Vagina (tissue), 2 donors: Measurements from ENCODE around the gene RADIL. TPM values are rescaled to one million over a fixed set of nuclear protein-coding genes. Genes with fewer than 3 reads are reported as not detected.

Experiments
- DNase-seq, 2 donors: peaks; one replicate each; pipeline ENCODE4 v3.0.0-alpha.2; 2017; ENCODE audit errors: extremely low spot score in 2 of 2
- H3K27ac ChIP-seq: fragments of 200-600 bp; sonication (generic); one replicate; pipeline ENCODE4 v1.5.1; 2019
- H3K27me3 ChIP-seq: fragments of 200-600 bp; sonication (generic); one replicate; pipeline ENCODE4 v1.5.1; 2019
- H3K36me3 ChIP-seq, 2 donors: fragments of 200-600 bp; sonication (generic); one replicate each; pipeline ENCODE4 v1.5.1; 2017 to 2019
- H3K4me1 ChIP-seq: fragments of 200-600 bp; sonication (generic); one replicate; pipeline ENCODE4 v1.5.1; 2019
- H3K4me3 ChIP-seq, 2 donors: fragments of 200-600 bp; sonication (generic); 1 replicate in 1 of 2; 2 replicates in 1 of 2; pipeline ENCODE4 v1.5.1; 2016 to 2019
- H3K9me3 ChIP-seq: fragments of 200-600 bp; sonication (generic); one replicate; pipeline ENCODE4 v1.5.1; 2019
- POLR2A ChIP-seq, 2 donors: fragments of 450-650 bp; IDR thresholded peaks; one replicate each; pipeline ENCODE4 v1.6.1; 2017; ENCODE audit warnings: antibody characterized with exemption in 2 of 2, mild to moderate bottlenecking in 2 of 2, moderate library complexity in 2 of 2
- POLR2AphosphoS5 ChIP-seq, 2 donors: sonication (generic); formaldehyde crosslinking; IDR thresholded peaks; one replicate each; pipeline ENCODE4 v1.9.0; 2017; ENCODE audit warnings: antibody characterized with exemption in 2 of 2, mild to moderate bottlenecking in 2 of 2, low read depth in 1 of 2; ENCODE audit not compliant: insufficient read depth in 1 of 2
- intact Hi-C: fragments of 100-400 bp; cut with DNase I; formaldehyde crosslinking; loops from one replicate; pipeline ENCODE4 v1.15.1; 2023
- total RNA-seq: library from RNA; depleted of rRNA; stranded (reverse); fragments of >200 nt; gene quantifications from one replicate; pipeline ENCODE4 v1.2.3, GENCODE V29; 2016
- TF ChIP-seq, protein P1 (sequence below), 3 experiments: fragments of 450-650 bp in 2 of 3; fragments of 200-600 bp in 1 of 3; sonication (generic) in 1 of 3; IDR thresholded peaks; one replicate each; pipeline ENCODE4 v1.5.1; 2017 to 2019; ENCODE audit warnings: antibody characterized with exemption in 3 of 3, mild to moderate bottlenecking in 2 of 3, moderate library complexity in 2 of 3

RADIL gene
- total RNA-seq, 1 donor from 2014 or later = 16.5 TPM

DNA sequence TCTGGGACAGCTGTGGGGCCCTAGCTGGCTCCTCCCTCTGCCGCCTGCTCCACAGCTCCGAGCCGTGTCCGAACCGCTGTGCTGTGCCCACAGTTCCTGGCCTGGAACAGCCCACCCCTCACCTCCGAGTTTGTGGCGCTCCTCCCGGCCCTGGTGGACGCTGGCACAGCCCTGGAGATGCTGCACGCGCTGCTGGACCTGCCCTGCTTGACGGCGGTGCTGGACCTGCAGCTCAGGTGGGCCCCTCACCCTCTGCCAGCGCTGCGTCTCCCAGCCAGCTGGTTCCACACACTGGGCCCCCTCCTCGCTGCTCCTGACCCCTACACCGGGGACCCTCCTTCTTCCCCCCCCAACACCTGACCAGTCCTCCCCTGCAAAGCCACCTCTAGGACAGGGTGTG is 96.0 kb downstream of the RADIL start:
- no peaks in the 10 kb centered on the region for H3K27me3 ChIP-seq
- intact Hi-C loops = no loop called here
- no peaks in the 10 kb centered on the region for H3K9me3 ChIP-seq
- H3K36me3 ChIP-seq = peaks cover 0 to 84% of the 10 kb centered on the region in 2 donors
- TF ChIP-seq, protein P1, sequence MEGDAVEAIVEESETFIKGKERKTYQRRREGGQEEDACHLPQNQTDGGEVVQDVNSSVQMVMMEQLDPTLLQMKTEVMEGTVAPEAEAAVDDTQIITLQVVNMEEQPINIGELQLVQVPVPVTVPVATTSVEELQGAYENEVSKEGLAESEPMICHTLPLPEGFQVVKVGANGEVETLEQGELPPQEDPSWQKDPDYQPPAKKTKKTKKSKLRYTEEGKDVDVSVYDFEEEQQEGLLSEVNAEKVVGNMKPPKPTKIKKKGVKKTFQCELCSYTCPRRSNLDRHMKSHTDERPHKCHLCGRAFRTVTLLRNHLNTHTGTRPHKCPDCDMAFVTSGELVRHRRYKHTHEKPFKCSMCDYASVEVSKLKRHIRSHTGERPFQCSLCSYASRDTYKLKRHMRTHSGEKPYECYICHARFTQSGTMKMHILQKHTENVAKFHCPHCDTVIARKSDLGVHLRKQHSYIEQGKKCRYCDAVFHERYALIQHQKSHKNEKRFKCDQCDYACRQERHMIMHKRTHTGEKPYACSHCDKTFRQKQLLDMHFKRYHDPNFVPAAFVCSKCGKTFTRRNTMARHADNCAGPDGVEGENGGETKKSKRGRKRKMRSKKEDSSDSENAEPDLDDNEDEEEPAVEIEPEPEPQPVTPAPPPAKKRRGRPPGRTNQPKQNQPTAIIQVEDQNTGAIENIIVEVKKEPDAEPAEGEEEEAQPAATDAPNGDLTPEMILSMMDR (IDR thresholded peaks at IDR 0.05) = no peak
- TF ChIP-seq POLR2AphosphoS5 (IDR thresholded peaks at IDR 0.05; ENCODE audit: insufficient read depth in 1 of 2, low read depth in 1 of 2) = no peak
- TF ChIP-seq POLR2A (IDR thresholded peaks at IDR 0.05) = no peak
- no peak overlapping the region for H3K4me3 ChIP-seq
- H3K4me1 ChIP-seq = peaks cover 2% of the 10 kb centered on the region
- no peak for DNase-seq
- H3K27ac ChIP-seq = no peak overlapping the region

DNA sequence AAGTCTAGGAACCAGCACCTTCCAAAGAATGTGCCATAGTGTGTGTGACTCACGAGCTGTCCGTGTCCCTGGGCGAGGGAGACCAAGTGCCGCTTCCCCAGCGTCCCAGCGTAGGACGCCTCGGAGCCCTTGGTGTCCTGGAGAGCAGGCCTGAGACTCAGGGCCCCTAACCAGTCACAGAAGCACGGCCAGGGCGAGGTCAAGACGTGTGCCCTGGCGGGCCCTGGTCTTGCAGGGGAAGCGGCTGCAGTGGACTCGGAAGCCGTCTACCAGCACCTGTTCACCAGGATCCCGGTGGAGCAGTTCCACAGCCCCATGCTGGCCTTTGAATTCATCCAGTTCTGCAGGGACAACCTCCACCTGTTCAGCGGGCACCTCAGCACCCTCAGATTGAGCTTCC is 97.5 kb downstream of the RADIL start:
- DNase-seq = no peak
- H3K4me3 ChIP-seq = no peak overlapping the region
- no peaks in the 10 kb centered on the region for H3K27me3 ChIP-seq
- H3K4me1 ChIP-seq = no peaks in the 10 kb centered on the region
- H3K9me3 ChIP-seq = no peaks in the 10 kb centered on the region
- H3K36me3 ChIP-seq = peaks cover 0 to 92% of the 10 kb centered on the region in 2 donors
- H3K27ac ChIP-seq = no peak overlapping the region
- intact Hi-C loops = no loop called here
- TF ChIP-seq, protein P1 (IDR thresholded peaks at IDR 0.05) = no peak
- TF ChIP-seq POLR2AphosphoS5 (IDR thresholded peaks at IDR 0.05; ENCODE audit: insufficient read depth in 1 of 2, low read depth in 1 of 2) = no peak
- TF ChIP-seq POLR2A (IDR thresholded peaks at IDR 0.05) = no peak

DNA sequence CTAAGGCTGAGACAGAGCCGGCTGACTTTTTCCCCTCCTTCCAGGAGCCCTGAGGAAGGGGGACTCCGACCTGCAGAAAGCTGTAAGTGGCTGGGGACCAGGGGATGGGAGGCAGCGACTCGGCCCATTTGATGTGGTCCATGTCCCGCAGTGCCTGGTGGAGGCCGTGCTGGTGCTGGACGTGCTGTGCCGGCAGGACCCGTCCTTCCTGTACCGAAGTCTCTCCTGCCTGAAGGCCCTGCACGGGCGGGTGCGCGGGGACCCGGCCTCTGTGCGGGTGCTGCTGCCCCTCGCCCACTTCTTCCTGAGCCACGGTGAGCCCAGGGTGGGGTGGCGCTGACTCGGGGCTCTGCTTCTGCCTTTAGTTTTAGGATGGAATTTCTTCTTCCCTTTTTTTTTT is 98.1 kb downstream of the RADIL start:
- Histone ChIP-seq H3K4me1 (no peaks in the 10 kb centered on the region), H3K36me3 (peaks cover 0 to 86% of the 10 kb centered on the region in 2 donors)
- intact Hi-C loops = no loop called here

DNA sequence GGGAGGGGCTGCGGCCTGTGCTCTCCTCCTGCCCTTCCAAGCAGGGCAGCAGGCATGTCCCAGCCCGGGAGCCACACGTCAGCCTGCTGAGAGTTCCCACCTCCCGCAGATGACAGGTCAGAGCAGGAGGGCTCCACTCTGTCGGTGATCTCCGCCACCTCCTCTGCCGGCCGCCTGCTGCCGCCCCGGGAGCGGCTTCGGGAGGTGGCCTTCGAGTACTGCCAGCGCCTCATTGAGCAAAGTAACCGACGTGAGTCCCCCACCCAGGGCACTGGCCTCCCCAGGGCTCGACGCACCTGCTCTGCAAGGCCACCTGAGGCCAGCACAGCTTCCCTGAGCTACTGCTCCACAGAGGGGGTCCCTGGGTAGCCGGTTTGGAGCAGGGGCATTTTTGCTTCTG is 98.7 kb downstream of the RADIL start:
- Histone ChIP-seq H3K27me3 (no peaks in the 10 kb centered on the region), H3K36me3 (peaks cover 0 to 80% of the 10 kb centered on the region in 2 donors), H3K9me3 (no peaks in the 10 kb centered on the region), H3K4me3 (no peak overlapping the region), H3K4me1 (no peaks in the 10 kb centered on the region), H3K27ac (no peak overlapping the region)
- DNase-seq = no peak
- intact Hi-C loops = no loop called here
- no peak for TF ChIP-seq POLR2A (IDR thresholded peaks at IDR 0.05)
- TF ChIP-seq POLR2AphosphoS5 (IDR thresholded peaks at IDR 0.05; ENCODE audit: insufficient read depth in 1 of 2, low read depth in 1 of 2) = no peak
- TF ChIP-seq, protein P1 (IDR thresholded peaks at IDR 0.05) = no peak

More for the DNA sequence above, 98.1 kb downstream of the RADIL start:
- Histone ChIP-seq H3K27ac (no peak overlapping the region), H3K27me3 (no peaks in the 10 kb centered on the region), H3K9me3 (no peaks in the 10 kb centered on the region), H3K4me3 (no peak overlapping the region)
- DNase-seq = no peak
- TF ChIP-seq POLR2AphosphoS5 (IDR thresholded peaks at IDR 0.05; ENCODE audit: insufficient read depth in 1 of 2, low read depth in 1 of 2) (no peak), POLR2A (IDR thresholded peaks at IDR 0.05) (no peak)
- TF ChIP-seq, protein P1 (IDR thresholded peaks at IDR 0.05) = no peak

DNA sequence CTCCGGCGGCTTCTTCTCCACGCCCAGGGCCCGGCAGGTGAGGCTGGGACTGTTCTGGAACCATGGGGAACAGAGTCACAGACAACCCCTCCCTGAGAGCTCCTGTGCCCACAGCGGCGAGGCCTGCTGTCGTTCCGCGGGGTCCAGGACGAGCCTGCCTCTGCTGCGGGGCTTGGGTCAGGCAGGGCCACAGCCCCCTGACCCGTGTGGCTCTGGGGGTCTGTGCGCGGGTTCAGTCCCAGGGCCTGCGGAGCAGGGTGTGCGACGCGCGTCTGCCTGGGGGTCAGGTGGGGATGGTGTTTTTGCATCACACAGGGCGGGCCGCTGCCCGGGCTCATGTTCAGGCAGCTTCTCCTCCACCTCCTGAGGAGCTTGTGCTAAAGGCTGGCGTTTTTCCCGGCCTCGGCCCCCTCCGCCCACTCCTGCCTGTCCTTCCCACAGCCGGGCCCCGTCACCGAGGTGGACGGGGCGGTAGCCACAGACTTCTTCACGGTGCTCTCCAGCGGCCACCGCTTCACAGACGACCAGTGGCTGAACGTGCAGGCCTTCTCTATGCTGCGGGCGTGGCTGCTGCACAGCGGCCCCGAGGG is 99.7 kb downstream of the RADIL start:
- H3K4me3 ChIP-seq = no peak overlapping the region
- no peak for DNase-seq
- no peak for TF ChIP-seq POLR2A (IDR thresholded peaks at IDR 0.05)
- no peak for TF ChIP-seq POLR2AphosphoS5 (IDR thresholded peaks at IDR 0.05; ENCODE audit: insufficient read depth in 1 of 2, low read depth in 1 of 2)
- TF ChIP-seq, protein P1 (IDR thresholded peaks at IDR 0.05) = no peak
- intact Hi-C loops = no loop called here
- no peaks in the 10 kb centered on the region for H3K9me3 ChIP-seq
- no peak overlapping the region for H3K27ac ChIP-seq
- peaks cover 0 to 76% of the 10 kb centered on the region in 2 donors for H3K36me3 ChIP-seq
- H3K27me3 ChIP-seq = no peaks in the 10 kb centered on the region
- no peaks in the 10 kb centered on the region for H3K4me1 ChIP-seq
